AG04450 (cell line): Measurements from ENCODE around the gene PPIE. TPM values are rescaled to one million over a fixed set of nuclear protein-coding genes. Genes with fewer than 3 reads are reported as not detected.

Experiments
- CTCF ChIA-PET: fragments of 300-600, 350-600 bp; formaldehyde crosslinking; extraction: SDS; loops from one replicate; lab custom pipeline; 2022; ENCODE audit warnings: antibody characterized with exemption, inconsistent platforms; lab: Charles Lee
- POLR2A ChIA-PET: fragments of 350-600 bp; formaldehyde crosslinking; extraction: SDS; loops from one replicate; lab custom pipeline; 2021; ENCODE audit warnings: antibody characterized with exemption, inconsistent platforms; lab: Yijun Ruan, JAX
- DNase-seq: peaks from one replicate; pipeline ENCODE4 v3.0.0-alpha.2; 2011; ENCODE audit warnings: low read depth, low spot score
- H3K27ac ChIP-seq: one replicate; pipeline ENCODE4 v1.5.1; 2012; ENCODE audit warnings: low read depth, low read length, control low read depth
- H3K27me3 ChIP-seq: one replicate; pipeline ENCODE4 v1.6.0; 2012; ENCODE audit warnings: low read length; ENCODE audit not compliant: control insufficient read depth, insufficient read depth
- H3K4me3 ChIP-seq: 2 replicates; pipeline ENCODE4 v1.5.1; 2011; ENCODE audit warnings: mild to moderate bottlenecking, low read depth, low read length, control low read depth
- H3K9me3 ChIP-seq: 2 replicates; pipeline ENCODE4 v1.5.1; 2012; ENCODE audit warnings: low read length; ENCODE audit not compliant: control insufficient read depth, insufficient read depth
- polyA plus RNA-seq: library from polyadenylated mRNA; depleted of rRNA; stranded (reverse); fragments of >200 nt; gene quantifications from 2 replicates; pipeline ENCODE4 v1.2.3, GENCODE V29; 2011
- TF ChIP-seq, protein P1 (sequence below): IDR thresholded peaks from 2 replicates; pipeline ENCODE4 v1.5.1; 2011; ENCODE audit warnings: low read depth, low read length, control low read depth, inconsistent platforms

PPIE gene
- polyA plus RNA-seq, 1 experiment = 72.5 TPM

DNA sequence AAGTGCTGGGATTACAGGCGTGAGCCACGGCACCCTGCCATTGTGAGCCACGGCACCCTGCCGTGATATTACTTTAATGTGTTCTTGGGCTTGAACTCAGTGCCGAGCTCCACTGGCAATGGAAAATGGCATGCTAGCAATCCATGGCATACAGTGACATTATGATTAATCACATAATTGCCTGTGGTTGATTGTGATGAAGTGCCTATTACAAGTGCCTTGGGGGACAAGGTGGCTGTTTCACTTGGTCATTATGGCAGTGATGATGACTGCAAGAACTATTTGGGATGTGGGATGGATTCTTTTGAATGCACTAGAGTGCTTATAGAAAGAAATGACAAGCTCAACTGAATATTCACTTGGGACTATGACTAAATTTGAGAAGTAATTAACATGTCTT lies 25.1 kb upstream of the PPIE start:
- ChIA-PET POLR2A (no interaction called here), CTCF (interaction anchor here (1.1 to 1.7 kb wide), 2 partner anchors 13 to 107 kb away, joined by 3 to 6 read pairs; no protein-coding TSS in a partner anchor)
- Histone ChIP-seq H3K4me3 (no peak overlapping the region), H3K27me3 (peaks cover 42% of the 10 kb centered on the region), H3K27ac (no peak overlapping the region), H3K9me3 (no peaks in the 10 kb centered on the region)
- no peak for DNase-seq
- TF ChIP-seq, protein P1, sequence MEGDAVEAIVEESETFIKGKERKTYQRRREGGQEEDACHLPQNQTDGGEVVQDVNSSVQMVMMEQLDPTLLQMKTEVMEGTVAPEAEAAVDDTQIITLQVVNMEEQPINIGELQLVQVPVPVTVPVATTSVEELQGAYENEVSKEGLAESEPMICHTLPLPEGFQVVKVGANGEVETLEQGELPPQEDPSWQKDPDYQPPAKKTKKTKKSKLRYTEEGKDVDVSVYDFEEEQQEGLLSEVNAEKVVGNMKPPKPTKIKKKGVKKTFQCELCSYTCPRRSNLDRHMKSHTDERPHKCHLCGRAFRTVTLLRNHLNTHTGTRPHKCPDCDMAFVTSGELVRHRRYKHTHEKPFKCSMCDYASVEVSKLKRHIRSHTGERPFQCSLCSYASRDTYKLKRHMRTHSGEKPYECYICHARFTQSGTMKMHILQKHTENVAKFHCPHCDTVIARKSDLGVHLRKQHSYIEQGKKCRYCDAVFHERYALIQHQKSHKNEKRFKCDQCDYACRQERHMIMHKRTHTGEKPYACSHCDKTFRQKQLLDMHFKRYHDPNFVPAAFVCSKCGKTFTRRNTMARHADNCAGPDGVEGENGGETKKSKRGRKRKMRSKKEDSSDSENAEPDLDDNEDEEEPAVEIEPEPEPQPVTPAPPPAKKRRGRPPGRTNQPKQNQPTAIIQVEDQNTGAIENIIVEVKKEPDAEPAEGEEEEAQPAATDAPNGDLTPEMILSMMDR = no peak

DNA sequence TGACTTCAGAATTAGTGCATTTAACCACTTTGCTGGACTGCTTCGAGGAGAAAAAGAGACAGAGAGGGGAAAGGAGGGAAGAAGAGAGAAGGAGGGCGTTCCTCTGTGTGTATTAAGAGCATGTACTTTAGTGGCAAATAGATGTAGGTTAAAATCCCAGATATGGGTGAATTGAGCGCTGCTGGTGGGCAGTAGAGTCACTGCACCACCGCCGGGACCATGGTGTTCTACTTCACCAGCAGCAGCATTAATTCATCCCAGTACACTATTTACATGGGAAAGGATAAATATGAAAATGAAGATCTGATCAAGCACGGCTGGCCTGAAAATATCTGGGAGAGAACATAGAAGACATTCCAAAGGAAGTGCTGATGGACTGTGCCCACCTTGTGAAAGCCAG lies 20.9 kb upstream of the PPIE start:
- H3K4me3 ChIP-seq = no peak overlapping the region
- H3K27ac ChIP-seq = no peak overlapping the region
- H3K9me3 ChIP-seq = no peaks in the 10 kb centered on the region
- CTCF ChIA-PET = interaction anchor here (1.0 to 5.7 kb wide), 4 partner anchors 43 to 112 kb away, joined by 3 to 76 read pairs (median 8); partner anchors contain the start of gene NT5C1A
- TF ChIP-seq, protein P1 = no peak
- H3K27me3 ChIP-seq = peaks cover 38% of the 10 kb centered on the region
- no peak for DNase-seq
- POLR2A ChIA-PET = no interaction called here

DNA sequence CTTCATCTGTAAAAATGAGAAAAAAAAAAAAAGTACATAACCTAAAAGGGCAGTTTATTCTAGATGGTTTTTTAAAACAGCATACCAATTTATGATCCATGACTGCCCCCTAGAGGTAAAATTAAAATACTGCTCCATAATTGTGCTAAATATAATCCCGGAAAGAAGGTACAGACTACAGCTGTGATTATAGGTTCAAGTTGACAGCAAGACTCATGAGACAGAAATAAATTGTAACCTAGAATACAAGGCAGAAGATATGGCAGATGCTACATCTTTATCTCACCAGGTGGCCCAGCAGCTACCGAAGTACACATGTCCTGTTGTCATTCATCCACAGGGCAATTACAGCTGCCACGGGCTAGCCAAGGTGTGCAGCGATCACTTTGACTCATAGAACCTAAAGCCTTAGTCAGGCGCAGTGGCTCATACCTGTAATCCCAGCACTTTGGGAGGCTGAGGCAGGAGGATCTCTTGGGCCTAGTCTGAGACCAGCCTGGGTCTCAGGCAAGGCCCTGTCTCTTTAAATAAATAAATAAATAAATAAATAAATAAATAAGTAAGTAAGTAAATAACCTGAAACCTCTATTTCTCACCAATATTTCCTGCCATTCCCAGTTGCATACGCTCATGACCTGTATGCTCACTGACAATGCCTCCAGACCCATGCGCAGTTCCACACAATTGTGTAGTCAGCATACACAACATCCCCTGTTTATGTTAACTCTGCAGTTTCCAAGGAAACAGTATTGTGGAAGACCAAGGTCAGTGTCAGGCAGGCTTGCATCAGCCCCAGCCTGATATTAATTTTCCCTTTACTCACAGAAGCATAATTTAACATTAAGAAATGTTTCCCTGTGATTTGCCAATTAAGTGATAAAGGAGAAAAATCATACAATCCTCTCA lies 18.3 kb upstream of the PPIE start:
- ChIA-PET POLR2A (no interaction called here), CTCF (interaction anchor here (0.5 to 5.7 kb wide), 19 partner anchors 16 to 629 kb away, joined by 3 to 76 read pairs (median 4); partner anchors contain the start of gene NT5C1A)
- TF ChIP-seq, protein P1 = peak; percentile 60
- H3K27me3 ChIP-seq = peaks cover 27% of the 10 kb centered on the region
- H3K9me3 ChIP-seq = no peaks in the 10 kb centered on the region
- peak; percentile 27 for DNase-seq
- H3K27ac ChIP-seq = no peak overlapping the region
- no peak overlapping the region for H3K4me3 ChIP-seq

DNA sequence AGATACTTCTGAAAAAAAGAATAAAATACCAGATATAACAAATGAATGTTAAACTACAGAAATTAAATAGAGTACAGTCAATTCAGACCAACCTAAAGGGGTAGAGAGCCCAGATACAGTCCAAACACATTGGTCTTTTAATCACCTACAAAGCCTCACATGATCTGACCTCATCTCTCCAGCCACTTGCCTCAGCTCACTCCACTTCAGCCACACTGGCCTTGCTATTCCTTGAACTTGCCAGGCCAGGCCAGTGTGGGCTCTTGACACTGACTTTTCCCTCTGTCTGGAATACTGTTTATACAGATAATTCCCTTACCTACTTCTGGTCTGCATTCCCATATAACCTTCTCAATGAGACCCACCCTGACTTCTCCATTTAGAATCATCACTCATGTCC lies 17.0 kb upstream of the PPIE start:
- no peak overlapping the region for H3K4me3 ChIP-seq
- ChIA-PET CTCF (interaction anchor here (2.1 to 5.7 kb wide), 2 partner anchors 116 kb away, joined by 13 to 76 read pairs; no protein-coding TSS in a partner anchor), POLR2A (no interaction called here)
- no peak for DNase-seq
- H3K9me3 ChIP-seq = no peaks in the 10 kb centered on the region
- H3K27me3 ChIP-seq = peaks cover 31% of the 10 kb centered on the region
- H3K27ac ChIP-seq = no peak overlapping the region
- TF ChIP-seq, protein P1 = no peak

DNA sequence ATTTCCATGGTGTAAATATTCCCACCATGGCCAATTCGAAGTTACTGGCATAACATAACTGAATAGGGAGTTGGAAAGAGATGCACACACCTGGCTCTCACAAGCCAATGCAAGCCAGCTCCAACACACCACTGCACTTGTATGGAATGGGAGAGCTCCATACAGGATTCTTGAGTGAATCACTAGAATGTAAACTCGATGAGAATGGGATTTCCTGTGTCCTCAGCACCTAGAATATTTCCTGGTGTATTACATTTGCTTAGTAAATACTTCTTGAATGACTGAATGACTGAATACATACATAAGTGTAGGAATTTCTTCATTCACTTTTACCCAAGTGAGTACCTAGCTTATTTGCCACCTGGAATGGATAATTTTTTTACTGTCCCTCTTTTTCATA lies 16.2 kb upstream of the PPIE start:
- ChIA-PET CTCF (interaction anchor here (1.0 to 2.1 kb wide), 2 partner anchors 68 to 116 kb away, joined by 5 to 13 read pairs; no protein-coding TSS in a partner anchor), POLR2A (no interaction called here)
- no peak for DNase-seq
- H3K4me3 ChIP-seq = no peak overlapping the region
- no peaks in the 10 kb centered on the region for H3K9me3 ChIP-seq
- H3K27ac ChIP-seq = no peak overlapping the region
- peaks cover 29% of the 10 kb centered on the region for H3K27me3 ChIP-seq
- TF ChIP-seq, protein P1 = no peak
